IMR-90 (cell line): Measurements from ENCODE around the gene VRTN. TPM values are rescaled to one million over a fixed set of nuclear protein-coding genes. Genes with fewer than 3 reads are reported as not detected.

Experiments
- ATAC-seq: fragments of 200-7000 bp; cut with Tn5 transposase; 2 replicates; pipeline ENCODE4 v1.9.1; 2020; ENCODE audit warnings: low read depth, mild to moderate bottlenecking, moderate library complexity
- BruUV-seq: library from RNA; stranded (reverse); fragments of 400-500 nt; replicated peaks from 2 replicates; lab custom pipeline; 2021; lab: Mats Ljungman, UMichigan
- CTCF ChIA-PET: fragments of 300-600 bp; formaldehyde crosslinking; extraction: SDS; loops from one replicate; lab custom pipeline; 2021; ENCODE audit warnings: antibody characterized with exemption; lab: Yijun Ruan, JAX
- POLR2A ChIA-PET: fragments of 300-600 bp; sonication (Branson Sonifier 250); formaldehyde crosslinking; loops from one replicate; lab custom pipeline; 2022; ENCODE audit warnings: antibody characterized with exemption; ENCODE audit not compliant: unreplicated experiment; lab: Charles Lee
- DNase-seq: peaks from one replicate; pipeline ENCODE4 v3.0.0; 2013
- H2AFZ ChIP-seq: replicated peaks from 2 replicates; pipeline ENCODE3; 2013; ENCODE audit warnings: low read length, mild to moderate bottlenecking; ENCODE audit not compliant: poor library complexity
- H2AK5ac ChIP-seq: 2 replicates; pipeline ENCODE4 v1.6.1; 2013; ENCODE audit warnings: low read depth, low read length, inconsistent platforms
- H2AK9ac ChIP-seq: replicated peaks from 2 replicates; pipeline ENCODE3; 2013; ENCODE audit warnings: mild to moderate bottlenecking, low read depth, low read length, moderate library complexity; ENCODE audit not compliant: poor library complexity
- H2BK120ac ChIP-seq: 2 replicates; pipeline ENCODE4 v1.6.1; 2013; ENCODE audit warnings: low read depth, low read length, inconsistent platforms
- H2BK15ac ChIP-seq: 3 replicates; pipeline ENCODE4 v1.6.1; 2013; ENCODE audit warnings: low read depth, low read length, inconsistent platforms
- H2BK20ac ChIP-seq: 2 replicates; pipeline ENCODE4 v1.6.1; 2013; ENCODE audit warnings: low read depth, mild to moderate bottlenecking, inconsistent platforms, low read length, moderate library complexity
- H2BK5ac ChIP-seq: 2 replicates; pipeline ENCODE4 v1.6.1; 2013; ENCODE audit warnings: mild to moderate bottlenecking, low read depth, low read length, inconsistent platforms; ENCODE audit not compliant: poor library complexity, severe bottlenecking
- H3K14ac ChIP-seq: replicated peaks from 2 replicates; pipeline ENCODE4 v1.6.1; 2013; ENCODE audit warnings: low read depth, low read length, inconsistent platforms
- H3K18ac ChIP-seq: 2 replicates; pipeline ENCODE4 v1.6.1; 2013; ENCODE audit warnings: low read depth, low read length, control low read depth
- H3K23ac ChIP-seq: 2 replicates; pipeline ENCODE4 v1.6.1; 2013; ENCODE audit warnings: low read depth, low read length, inconsistent platforms
- H3K27ac ChIP-seq: 2 replicates; pipeline ENCODE4 v1.5.1; 2013; ENCODE audit warnings: mild to moderate bottlenecking, control low read depth, low read length; ENCODE audit not compliant: insufficient read depth
- H3K27me3 ChIP-seq: 2 replicates; pipeline ENCODE4 v1.6.1; 2013; ENCODE audit warnings: low read length; ENCODE audit not compliant: control insufficient read depth, insufficient read depth
- H3K36me3 ChIP-seq: 2 replicates; pipeline ENCODE4 v1.6.1; 2013; ENCODE audit warnings: low read length, mixed read lengths; ENCODE audit not compliant: control insufficient read depth, insufficient read depth
- H3K4ac ChIP-seq: 2 replicates; pipeline ENCODE4 v1.6.1; 2013; ENCODE audit warnings: low read depth, low read length, inconsistent platforms
- H3K4me1 ChIP-seq: 2 replicates; pipeline ENCODE4 v1.6.1; 2013; ENCODE audit warnings: low read length, mixed read lengths; ENCODE audit not compliant: control insufficient read depth, insufficient read depth
- H3K4me2 ChIP-seq: 2 replicates; pipeline ENCODE4 v1.6.1; 2013; ENCODE audit warnings: low read depth, mild to moderate bottlenecking, control low read depth, low read length, moderate library complexity
- H3K4me3 ChIP-seq: 2 replicates; pipeline ENCODE4 v1.5.1; 2013; ENCODE audit warnings: low read depth, mild to moderate bottlenecking, control low read depth, low read length, moderate library complexity; ENCODE audit not compliant: insufficient read depth
- H3K56ac ChIP-seq: 2 replicates; pipeline ENCODE4 v1.6.1; 2013; ENCODE audit warnings: low read length, inconsistent platforms; ENCODE audit not compliant: insufficient read depth; ENCODE audit errors: extremely low read depth
- H3K79me1 ChIP-seq, 2 experiments: 2 replicates each; pipeline ENCODE4 v1.6.1; 2013; ENCODE audit warnings: low read length in 2 of 2, inconsistent platforms in 1 of 2, low read depth in 1 of 2
- H3K9ac ChIP-seq: 2 replicates; pipeline ENCODE4 v1.6.1; 2013; ENCODE audit warnings: low read depth, low read length, control low read depth
- H3K9me1 ChIP-seq: 2 replicates; pipeline ENCODE4 v1.6.1; 2013; ENCODE audit warnings: low read length, inconsistent platforms; ENCODE audit not compliant: insufficient read depth
- H3K9me3 ChIP-seq: 2 replicates; pipeline ENCODE4 v1.6.1; 2013; ENCODE audit warnings: low read length; ENCODE audit not compliant: control insufficient read depth, insufficient read depth
- H4K20me1 ChIP-seq: 2 replicates; pipeline ENCODE4 v1.6.1; 2013; ENCODE audit warnings: low read length, inconsistent platforms; ENCODE audit not compliant: insufficient read depth
- H4K5ac ChIP-seq: 2 replicates; pipeline ENCODE4 v1.6.1; 2013; ENCODE audit warnings: mild to moderate bottlenecking, low read depth, low read length, control low read depth
- H4K8ac ChIP-seq, 2 experiments: 2 replicates each; pipeline ENCODE4 v1.6.1; 2013; ENCODE audit warnings: low read depth in 2 of 2, low read length in 2 of 2, control low read depth in 1 of 2, inconsistent platforms in 1 of 2
- H4K91ac ChIP-seq: 2 replicates; pipeline ENCODE4 v1.6.1; 2013; ENCODE audit warnings: low read depth, low read length, inconsistent platforms; ENCODE audit not compliant: insufficient read depth
- BHLHE40 ChIP-seq: fragments of 150-350 bp; IDR thresholded peaks from 2 replicates; pipeline ENCODE4 v1.6.1; 2016; ENCODE audit warnings: mild to moderate bottlenecking, low read depth, low read length
- CHD1 ChIP-seq: IDR thresholded peaks from 2 replicates; pipeline ENCODE4 v1.6.1; 2012; ENCODE audit warnings: low read depth, low read length, improper control_type of control experiment
- CTCF ChIP-seq: conservative IDR thresholded peaks from 2 replicates; pipeline ENCODE4 v1.5.1; 2012; ENCODE audit warnings: mild to moderate bottlenecking, low read depth, low read length, improper control_type of control experiment
- MAZ ChIP-seq: IDR thresholded peaks from 2 replicates; pipeline ENCODE4 v1.6.1; 2012; ENCODE audit warnings: low read depth, mild to moderate bottlenecking, low read length, improper control_type of control experiment, moderate library complexity, borderline replicate concordance
- POLR2A ChIP-seq: IDR thresholded peaks from 2 replicates; pipeline ENCODE4 v1.6.1; 2012; ENCODE audit warnings: mild to moderate bottlenecking, low read depth, low read length
- RFX5 ChIP-seq: IDR thresholded peaks from 2 replicates; pipeline ENCODE4 v1.8.0; 2012; ENCODE audit warnings: low read depth, mild to moderate bottlenecking, low read length, moderate library complexity
- SMC3 ChIP-seq: fragments of 150-350 bp; IDR thresholded peaks from 2 replicates; pipeline ENCODE4 v1.6.1; 2016; ENCODE audit warnings: low read depth, mild to moderate bottlenecking, antibody characterized with exemption, low read length, moderate library complexity
- USF2 ChIP-seq: fragments of 150-350 bp; IDR thresholded peaks from 2 replicates; pipeline ENCODE4 v1.6.1; 2017; ENCODE audit warnings: mild to moderate bottlenecking, antibody characterized with exemption, low read length, low read depth
- WGBS, 2 experiments: methylation state at CpG; one replicate each; pipeline versions ENCODE4 v1.1.5 to v1.1.7; 2013; ENCODE audit warnings: missing lambda C conversion rate in 2 of 2; ENCODE audit not compliant: insufficient read length in 1 of 2; ENCODE audit errors: extremely low coverage in 2 of 2; 5-methylcytosine and 5-hydroxymethylcytosine counted together
- dilution Hi-C: fragments of 300-500 bp; cut with HindIII; formaldehyde crosslinking; loops from one replicate; pipeline ENCODE4 v1.14.3; 2018; ENCODE audit warnings: low sequenced_read_pairs; ENCODE audit not compliant: unreplicated experiment
- in situ Hi-C: fragments of 300-500 bp; cut with MboI; formaldehyde crosslinking; loops from 3 replicates; pipeline ENCODE4 v1.14.3; 2019; ENCODE audit warnings: low sequenced_read_pairs, inconsistent platforms, mixed read lengths
- intact Hi-C: fragments of 100-400 bp; cut with micrococcal nuclease; formaldehyde crosslinking; loops from 2 replicates; pipeline ENCODE4 v1.10.0; 2022
- polyA plus RNA-seq, 3 experiments: library from polyadenylated mRNA; depleted of rRNA; stranded (reverse); fragments of >200 nt; gene quantifications; 2 replicates each; pipeline ENCODE4 v1.2.3, GENCODE V29; 2012; ENCODE audit warnings: low replicate concordance in 1 of 3
- total RNA-seq: library from RNA; depleted of rRNA; stranded (reverse); fragments of >200 nt; gene quantifications from 2 replicates; pipeline ENCODE4 v1.2.3, GENCODE V29; 2012

The VRTN gene
- total and polyA plus RNA-seq, 2 of the 4 experiments (the other 2 are of a cell fraction), result not detected

- no peak overlapping the region for H3K4me3 ChIP-seq
- BruUV-seq, result no TSS peak
- H4K8ac ChIP-seq, result no peak overlapping the region
- in situ Hi-C loops, result no loop called here
- POLR2A ChIA-PET, result no interaction called here
- no peaks in the 10 kb centered on the region for H3K9me3 ChIP-seq
- TF ChIP-seq MAZ (no peak), CTCF (no peak), USF2 (no peak), SMC3 (no peak), BHLHE40 (no peak), CHD1 (no peak), RFX5 (no peak), POLR2A (no peak)
- dilution Hi-C loops, result no loop called here
- no peaks in the 10 kb centered on the region for H3K9me1 ChIP-seq
- CTCF ChIA-PET, result interaction anchor here (0.9 to 1.1 kb wide), 2 partner anchors 11 to 16 kb away, joined by 3 to 5 read pairs; no protein-coding TSS in a partner anchor
- no peak overlapping the region for H2BK15ac ChIP-seq
- peaks cover 16% of the 10 kb centered on the region for H3K27me3 ChIP-seq
- no peak overlapping the region for H2BK5ac ChIP-seq
- H3K4me2 ChIP-seq, result no peak overlapping the region
- H3K4me1 ChIP-seq, result no peaks in the 10 kb centered on the region
- no peaks in the 10 kb centered on the region for H4K20me1 ChIP-seq
- no peaks in the 10 kb centered on the region for H3K36me3 ChIP-seq
- no peak overlapping the region for H3K56ac ChIP-seq
- H2AK9ac ChIP-seq, result no peak overlapping the region
- no peak overlapping the region for H2AFZ ChIP-seq
- no peak overlapping the region for H3K23ac ChIP-seq
- no peak overlapping the region for H2BK20ac ChIP-seq
- H3K18ac ChIP-seq, result no peak overlapping the region
- 80% methylated on average over 1 of the region's 8 CpGs; no CpG with 5 or more reads in 1 of the 2 experiments for WGBS, 2 experiments
- no peak overlapping the region for H2AK5ac ChIP-seq
- no peaks in the 10 kb centered on the region for H3K79me1 ChIP-seq
- H3K27ac ChIP-seq, result no peak overlapping the region
- H3K9ac ChIP-seq, result no peak overlapping the region
- H4K5ac ChIP-seq, result no peak overlapping the region
- no peak for DNase-seq
- no peak overlapping the region for H3K14ac ChIP-seq
- no peak overlapping the region for H2BK120ac ChIP-seq
- intact Hi-C loops, result no loop called here
- H3K4ac ChIP-seq, result no peak overlapping the region
- H4K91ac ChIP-seq, result no peak overlapping the region
- no peak for ATAC-seq
These were observed 38.9 kb upstream of the VRTN start for GRCh38 chr14:74309125-74310022.
